Stimulated activated CD4-positive, alpha-beta T cell treated with anti-CD3 and anti-CD28 coated beads, Interleukin-1b, Interleukin-23, amount 100 ng/mL, for 1 hour (primary cell): ENCODE results near the gene SGPP2.

Experiments
- DNase-seq, 2 donors: peaks; one replicate each; pipeline ENCODE4 v3.0.0-alpha.2; 2020; ENCODE audit warnings: low read depth in 2 of 2

Gene SGPP2

DNA sequence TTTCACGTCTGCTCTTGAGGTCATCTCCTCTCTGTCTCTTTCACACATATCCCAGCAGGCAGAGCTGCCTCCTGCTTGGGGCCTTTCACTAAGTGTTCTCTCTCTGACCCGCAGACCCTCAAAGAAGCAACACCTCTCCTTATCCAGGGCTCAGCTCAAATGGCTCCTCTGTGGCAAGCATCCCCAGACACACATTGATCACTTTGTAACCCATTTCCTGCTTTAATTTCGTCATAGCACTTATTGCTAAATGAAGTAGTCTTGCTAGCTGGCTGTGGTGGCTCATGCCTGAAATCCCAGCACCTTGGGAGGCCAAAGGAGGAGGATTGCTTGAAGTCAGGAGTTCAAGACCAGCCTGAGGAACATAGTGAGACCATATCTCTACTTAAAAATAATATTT, 41.4 kb downstream of the SGPP2 start:
- DNase-seq = no peak

DNA sequence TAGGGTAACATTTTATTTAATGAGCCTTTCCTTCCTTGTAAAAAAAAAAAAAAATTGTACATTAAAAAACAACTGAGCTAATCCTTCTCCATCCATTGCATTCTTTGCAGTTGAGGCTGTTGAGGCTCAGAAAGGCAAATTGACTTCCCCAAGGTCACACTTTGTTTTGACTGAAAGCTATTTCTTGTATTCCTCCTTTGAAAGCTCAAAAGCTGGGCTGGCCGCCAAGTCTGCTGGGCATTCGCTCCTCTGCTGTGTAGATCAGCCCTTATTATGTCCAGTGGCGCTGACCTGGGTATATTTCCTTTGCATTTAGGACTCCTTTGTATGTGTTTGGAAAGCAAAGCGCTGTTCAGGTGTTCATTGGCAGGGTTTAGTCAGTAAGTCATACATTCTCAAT, 44.0 kb downstream of the SGPP2 start:
- DNase-seq = no peak

DNA sequence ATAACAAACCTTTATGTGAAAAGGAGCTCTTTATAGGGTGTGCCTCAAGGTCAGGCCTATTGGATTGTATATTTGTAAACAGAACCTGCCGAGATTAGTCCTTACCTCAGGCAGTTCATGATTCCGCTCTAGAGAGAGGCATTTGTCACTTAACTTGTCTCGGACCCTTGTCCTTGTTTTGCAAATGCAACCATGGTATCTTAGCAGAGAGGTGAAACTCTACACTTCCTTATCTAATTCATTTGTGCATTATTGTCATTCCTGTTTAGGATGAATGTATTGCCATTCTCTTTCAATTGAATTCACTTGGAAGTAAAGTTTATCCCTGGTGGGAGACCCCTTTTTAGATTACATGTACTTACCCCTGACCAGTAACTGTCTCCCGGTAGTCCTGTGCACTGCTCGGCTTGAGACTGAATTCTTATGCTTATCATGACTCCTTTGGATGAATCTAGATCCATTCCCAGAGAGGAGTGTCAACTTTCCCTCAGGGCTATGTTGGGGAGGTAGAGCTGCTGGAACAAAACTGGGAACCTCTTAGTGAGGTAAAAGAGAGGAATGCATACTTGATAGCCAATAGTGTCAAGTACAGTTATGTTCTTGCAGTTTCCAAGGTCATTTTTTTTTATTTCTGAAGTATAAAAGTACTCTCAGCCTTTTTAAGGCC, 46.6 kb downstream of the SGPP2 start:
- no peak for DNase-seq

DNA sequence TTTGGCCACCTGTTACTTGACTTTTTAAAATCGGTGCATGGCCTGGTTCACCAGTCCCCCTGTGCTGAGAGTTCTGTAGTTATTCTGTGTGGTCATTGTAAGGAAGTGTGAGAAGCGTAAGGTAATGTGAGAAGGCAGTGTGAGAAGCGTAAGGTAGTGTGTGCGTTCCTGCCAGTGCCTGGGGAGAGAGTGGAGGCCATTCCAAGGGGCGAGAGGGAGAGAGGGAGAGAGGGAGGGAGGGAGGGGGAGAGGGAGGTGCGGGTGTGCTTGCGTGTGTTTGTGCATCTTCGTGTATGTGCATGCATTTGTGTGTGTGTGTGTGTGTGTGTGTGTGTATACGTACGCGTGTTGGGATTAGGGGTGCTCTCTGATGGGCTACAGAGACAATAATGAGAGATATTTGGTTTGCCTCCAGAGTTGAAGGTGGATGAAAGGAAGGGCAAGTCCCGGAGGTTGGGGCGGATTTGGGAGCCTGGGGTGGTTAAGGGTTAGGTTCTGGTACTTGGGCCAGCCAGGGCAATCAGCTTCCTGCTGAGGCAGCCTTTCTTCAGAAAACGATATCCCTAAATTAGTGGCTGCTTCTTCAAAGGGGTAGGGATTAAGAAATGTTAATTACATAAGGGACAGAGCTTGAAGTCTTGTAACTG, 53.7 kb downstream of the SGPP2 start:
- no peak for DNase-seq

DNA sequence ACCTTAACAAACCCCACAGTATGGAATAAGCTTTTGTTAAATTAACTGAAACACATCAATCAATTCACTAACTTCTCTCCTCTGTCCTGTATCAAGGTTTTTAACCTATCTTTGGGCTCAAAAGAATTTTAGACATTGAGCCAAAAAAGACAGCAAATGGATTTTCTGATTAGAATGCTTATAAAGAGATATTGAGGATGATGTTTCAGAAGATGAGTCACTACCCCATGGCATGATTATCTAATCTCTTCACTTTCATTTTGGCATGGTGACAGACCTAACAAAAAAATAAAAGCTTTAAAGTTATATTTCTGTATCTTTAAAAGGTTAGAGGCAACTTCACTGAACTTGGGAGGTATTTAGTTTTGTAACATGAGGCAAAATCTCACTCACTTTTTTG, 55.5 kb downstream of the SGPP2 start:
- DNase-seq = no peak

DNA sequence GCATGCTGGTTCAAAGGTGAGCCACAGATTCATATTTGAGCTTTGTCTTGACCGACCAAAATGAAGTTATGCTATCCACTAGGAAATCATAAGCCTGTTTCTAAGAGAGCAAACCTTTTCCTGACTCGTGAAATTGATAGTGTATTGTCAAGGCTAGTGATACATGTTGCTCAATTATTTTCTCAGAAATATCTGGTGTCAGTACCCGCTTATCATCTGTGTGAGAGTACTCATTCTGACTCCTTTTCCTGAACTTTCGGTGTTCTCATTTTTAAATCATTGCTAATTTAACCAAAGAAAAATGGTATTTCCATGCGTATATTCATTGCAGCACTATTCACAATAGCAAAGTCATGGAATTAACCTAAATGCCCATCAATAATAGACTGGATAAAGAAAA, 56.2 kb downstream of the SGPP2 start:
- no peak for DNase-seq

DNA sequence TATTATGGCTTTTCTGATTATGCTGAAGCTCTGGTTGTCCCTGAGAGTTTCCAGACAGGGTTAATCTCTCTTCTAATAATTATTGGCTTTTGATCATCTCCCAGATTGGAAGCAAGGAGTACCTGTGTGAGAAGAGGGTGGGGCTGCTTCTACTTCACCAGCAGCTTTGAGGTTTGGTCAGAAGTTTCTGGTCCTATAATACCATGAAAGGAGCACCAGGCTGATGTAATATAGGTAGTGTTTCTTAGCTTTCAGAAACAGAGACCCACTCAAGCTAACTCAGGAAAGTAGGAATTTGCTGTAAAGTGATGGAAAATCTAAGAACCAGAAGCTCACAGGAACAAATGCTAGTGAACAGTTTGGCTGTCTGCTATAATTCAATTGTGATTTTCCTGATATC, 57.6 kb downstream of the SGPP2 start:
- no peak for DNase-seq

DNA sequence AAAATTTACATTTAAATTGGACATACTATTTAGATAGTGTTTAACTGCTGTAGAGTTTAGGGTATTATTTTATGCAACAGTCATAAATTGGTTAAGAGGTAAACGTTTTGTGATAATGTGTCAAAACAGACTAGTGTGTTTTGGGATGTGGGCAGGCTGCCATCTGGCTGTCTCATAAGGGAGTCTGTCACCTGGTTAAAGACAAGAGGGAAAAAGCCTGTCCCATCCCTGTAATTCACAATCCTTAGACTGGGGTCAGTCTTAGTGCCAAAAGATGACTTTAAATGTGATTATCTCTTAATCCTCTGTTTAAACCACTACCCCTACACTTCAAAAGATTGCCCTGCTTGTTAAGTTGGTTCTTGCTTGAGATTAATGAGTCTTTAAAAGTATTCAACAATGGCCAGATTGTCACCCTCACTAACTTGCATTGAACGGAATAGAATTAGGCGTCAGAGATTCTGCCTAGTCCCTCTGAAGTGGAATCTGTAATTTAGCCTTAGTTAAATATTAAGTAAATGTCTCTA, 59.2 kb downstream of the SGPP2 start:
- no peak for DNase-seq

DNA sequence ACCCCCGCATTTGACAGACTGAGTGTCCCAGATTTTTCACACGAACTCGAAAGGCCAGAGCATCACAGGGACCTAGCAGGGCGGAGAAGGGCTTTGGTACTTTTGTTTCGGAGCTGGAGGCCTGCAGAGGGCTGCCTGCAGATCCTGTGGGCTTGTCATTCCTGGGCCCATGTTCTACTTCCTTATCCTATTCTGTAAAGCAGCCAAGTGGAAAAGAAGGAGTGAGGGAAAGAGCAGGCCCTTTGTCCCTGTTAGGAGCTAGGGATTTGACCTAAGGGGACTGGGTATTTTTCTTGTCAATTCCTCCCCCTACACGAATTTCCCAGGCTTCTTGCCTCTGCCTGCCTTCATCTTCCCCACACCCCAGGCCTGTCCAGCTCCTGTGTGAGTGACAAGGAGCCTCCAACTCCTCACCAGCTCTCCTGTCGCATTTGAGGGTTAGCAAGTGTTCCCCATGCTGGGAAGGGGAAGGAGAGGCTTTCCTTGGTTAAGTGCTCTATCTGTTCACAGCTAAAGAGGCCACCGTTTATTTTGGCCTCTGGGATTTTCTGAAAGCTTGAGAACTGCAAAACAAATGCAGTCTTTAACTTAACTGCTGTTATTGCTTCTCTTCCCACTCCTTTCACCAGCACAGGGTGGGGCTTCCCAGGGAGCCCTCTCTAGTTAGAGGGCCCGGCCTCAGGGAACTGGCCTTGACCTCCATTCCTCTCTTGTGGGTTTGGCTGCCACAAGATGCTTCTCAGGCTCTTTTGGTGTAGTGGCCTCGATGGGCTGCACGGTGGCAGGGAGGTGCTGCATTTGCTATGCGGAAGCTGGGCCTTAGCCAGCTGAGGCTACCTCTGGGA, 61.2 kb downstream of the SGPP2 start:
- DNase-seq = no peak

DNA sequence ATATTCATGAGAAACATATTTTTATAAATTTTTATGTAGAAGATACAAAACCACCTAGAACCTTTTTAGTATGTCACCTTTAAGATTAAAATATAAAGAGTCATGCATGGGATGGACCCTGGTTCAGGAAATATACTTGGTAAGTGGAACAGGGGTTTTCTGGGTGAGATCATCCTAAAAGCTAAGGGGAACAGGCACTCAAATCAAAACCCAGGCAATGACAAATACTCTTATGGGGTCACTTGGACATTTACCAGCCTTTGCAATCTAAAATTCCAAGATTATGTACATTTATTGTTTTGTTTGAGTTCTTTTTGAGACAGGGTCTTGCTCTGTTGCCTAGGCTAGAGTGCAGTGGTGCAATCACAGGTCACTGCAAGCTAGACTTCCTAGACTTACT, 65.8 kb downstream of the SGPP2 start:
- no peak for DNase-seq

DNA sequence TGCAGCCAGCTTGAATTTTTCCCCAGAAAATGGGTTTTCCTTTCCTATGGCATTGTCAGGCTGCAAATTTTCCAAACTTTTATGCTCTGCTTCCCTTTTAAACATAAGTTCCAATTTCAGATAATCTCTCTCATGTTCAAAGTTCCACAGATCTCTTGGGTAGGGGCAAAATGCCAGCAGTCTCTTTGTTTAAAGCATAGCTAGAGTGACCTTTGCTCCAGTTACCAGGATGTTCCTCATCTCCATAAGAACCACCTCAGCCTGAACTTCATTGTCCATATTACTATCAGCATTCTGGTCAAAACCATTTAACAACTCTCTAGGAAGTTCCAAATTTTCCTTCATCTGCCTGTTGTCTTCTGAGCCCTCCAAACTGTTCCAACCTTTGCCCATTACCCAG, 68.3 kb downstream of the SGPP2 start:
- DNase-seq = no peak

DNA sequence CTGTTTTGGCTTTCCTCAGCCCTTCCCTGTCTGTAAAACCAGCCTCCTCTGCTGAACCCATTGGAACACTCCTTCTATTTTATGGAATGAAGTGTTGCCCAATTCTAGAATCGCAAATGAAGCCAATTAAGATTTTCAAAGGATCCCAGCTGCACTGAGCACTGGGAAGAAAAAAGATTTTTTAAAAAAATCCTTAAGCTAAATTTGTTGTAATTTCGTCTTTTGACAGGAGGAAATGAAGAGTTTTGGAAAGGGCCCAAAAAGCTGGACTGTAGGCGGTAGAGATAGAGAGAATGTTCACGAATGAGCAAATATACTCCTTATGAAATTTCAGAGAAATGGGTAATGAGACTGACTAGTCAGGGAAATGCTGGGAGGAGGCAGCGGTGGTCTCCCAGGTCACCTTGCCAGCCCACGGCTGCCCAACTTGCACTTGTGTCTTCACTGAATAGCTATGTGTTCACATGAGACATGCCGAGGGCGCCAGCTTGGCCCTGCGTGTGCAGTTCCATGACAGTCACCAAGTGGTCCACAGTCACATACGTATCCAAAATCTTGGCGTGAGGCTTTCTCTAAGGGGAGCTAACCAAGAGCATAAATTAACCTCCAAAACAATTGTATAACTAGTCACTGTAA, 69.9 kb downstream of the SGPP2 start:
- DNase-seq = no peak

DNA sequence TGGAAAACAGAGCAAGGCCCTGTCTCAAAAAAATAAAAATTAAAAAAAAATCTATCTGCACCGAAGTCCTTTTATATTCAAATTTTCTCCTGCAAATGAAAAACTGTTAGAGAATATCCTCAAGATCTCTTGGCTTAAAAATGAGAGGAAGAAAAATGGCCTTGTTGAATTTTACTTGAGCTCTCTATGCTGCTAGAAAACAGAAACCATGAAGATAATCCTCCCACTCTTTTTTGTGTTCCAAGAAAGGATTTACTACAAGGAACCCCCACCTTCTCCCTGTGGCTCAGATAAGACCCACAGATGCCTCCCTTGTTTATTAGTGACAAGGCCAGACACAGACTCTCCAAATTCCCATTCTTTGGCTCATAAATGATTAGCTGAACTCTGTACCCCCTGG, 71.0 kb downstream of the SGPP2 start:
- DNase-seq = no peak

DNA sequence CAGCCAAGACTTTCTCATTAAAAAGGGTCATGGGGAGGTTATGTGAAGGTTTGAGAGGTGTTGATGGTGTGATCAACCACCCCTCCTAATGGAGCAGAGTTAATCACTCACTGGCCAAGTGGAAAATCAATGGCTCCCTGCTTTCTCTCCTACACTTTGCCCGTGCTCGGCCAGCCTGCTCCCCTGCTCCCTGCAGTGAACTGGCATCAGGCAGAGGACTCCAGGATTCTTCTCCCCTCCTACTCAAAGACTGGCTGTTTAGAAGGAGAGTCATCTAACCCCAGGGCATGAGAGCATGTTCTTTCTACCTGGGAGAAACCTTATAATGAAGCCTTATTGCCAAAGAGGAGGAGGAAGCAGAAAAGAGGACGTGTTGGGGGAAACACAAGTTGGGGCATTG, 74.9 kb downstream of the SGPP2 start:
- no peak for DNase-seq

DNA sequence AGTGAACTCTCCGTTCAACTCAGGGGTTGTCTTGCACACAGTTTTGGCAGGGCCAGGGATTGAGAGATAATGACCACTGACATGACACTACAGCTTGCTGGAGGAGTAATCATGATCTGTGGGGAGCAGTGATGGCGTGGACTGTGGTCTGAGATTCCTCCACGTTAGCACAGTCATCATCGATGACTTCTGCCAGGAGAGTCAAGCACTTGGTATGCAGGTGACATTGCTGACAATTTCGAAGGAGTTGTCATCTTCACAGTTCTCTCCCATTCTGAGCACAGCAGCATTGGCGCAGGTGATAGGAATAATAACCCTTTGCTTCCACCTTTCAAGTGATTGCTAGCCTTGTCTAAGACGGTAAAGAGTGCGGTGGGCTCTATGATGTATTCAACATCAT, 79.8 kb downstream of the SGPP2 start:
- no peak for DNase-seq

DNA sequence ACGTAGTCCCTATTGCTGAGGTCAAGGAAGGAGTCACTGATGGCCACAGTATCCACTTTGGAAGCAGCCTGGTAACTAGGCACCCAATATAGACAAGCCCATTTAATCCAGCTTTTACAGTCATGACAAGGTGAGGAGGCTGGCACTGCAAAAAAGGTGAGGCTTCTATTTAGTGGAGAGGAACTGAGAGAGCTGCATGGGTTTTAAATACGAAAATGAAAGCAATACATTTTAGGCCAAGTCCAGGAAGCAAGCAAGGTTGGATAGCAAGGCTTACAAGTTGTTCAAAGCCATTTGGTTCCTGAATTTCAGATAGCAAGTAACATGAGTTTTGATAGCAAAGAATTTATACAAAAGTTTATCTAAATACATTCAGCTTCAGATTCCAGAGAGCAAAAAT, 80.4 kb downstream of the SGPP2 start:
- no peak for DNase-seq

DNA sequence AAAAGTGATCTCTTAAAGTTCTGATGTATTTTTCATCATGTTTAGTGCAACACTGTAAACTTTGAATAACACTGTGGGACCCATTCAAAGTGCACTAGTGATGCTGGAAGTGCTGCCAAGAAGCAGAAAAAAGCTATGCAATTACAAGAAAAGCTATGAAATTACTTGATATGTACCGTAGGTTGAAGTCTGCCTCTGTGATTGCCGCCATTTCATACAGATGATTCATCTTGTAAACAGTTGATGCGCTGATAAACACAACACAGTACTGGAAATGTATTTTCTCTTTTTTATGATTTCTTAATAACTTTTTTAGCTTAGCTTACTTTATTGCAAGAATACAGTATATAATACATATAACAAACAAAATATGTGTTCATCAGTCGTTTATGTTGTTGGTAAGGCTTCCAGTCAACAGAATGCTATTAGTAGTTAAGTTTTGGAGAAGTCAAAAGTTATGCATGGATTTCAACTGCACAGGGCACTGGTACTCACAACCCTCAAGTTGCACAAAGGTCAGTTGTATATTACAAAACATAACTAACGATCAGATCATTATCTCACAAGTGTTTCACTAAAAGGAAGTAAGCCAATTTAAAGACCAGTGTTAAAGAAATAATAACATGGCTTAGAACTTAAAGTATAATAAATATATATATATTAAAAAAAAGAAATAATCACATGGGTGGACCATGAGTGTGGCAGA, 82.0 kb downstream of the SGPP2 start:
- no peak for DNase-seq

DNA sequence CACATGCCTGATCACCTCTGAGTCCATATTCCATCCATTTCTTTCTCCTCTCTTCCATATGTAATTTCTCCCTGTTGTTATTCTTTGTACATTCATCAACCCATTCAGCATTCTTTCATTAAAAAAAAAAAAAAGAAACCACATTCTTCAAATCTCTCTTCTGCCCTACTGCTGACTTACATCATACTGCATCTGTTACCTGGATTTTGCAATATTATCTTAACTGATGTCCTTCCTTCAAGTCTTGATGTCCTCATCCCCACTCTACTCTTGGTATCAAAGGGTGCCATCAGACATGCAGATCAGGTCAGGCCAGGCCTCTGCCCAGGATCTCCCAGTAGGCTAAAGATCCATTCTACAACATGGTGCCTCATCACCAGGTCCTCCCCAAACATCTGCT, 90.6 kb downstream of the SGPP2 start:
- no peak for DNase-seq

DNA sequence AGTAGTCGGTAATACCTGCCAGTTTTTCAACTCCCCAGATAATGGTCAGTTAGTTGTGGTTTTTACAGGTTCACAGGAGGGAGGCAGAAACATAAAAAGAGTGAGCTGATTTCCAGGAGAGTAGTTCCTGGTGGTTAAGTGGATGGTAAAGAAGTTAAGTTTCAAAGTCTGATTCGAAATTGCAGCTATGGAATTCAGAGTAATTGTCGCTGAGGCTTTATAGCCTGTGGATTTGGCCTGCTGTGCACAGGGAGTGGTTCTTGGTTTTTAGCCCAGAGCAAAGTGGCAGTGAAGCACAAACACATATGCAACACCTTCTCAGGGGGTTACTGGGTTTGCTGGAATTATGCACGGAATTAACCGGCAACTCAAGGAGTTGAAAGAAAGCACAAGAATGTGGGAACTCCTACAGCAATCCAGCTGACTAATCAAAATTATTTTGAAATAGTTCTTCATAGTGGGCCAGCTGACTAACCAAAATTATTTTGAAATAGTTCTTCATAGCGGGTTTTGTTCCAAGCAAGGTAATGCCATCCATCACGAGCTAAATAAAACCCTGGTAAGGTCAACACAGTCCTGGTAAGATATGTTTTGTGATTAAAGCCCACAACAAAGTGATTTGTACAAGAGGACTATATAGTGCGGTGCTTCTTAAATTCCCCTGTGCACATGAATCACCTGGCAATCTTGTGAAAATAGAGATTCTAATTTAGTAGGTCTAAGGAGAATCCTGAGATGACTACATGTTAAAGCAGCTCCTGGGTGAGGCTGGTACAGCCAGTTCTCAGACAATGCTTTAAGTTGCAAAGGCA, 94.4 kb downstream of the SGPP2 start:
- DNase-seq = no peak

DNA sequence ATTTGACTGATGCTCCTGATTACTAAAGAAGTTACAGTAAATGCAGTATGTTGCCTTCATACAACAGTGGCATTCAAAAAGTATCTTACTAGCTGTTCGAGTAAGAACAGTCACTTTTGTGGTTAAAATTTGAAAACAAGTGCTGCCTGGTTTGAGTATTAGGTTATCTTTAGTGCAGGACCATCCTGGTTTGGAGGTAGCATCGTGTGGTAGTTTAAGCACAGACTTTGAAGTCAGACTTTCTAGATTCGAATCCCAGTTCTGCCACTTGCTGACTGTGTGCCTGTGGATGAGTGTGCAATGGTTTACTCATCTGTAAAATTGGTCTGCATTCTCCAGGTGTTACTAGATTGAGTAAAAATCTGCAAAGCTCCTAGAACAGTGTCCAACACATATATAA, 96.8 kb downstream of the SGPP2 start:
- no peak for DNase-seq

DNA sequence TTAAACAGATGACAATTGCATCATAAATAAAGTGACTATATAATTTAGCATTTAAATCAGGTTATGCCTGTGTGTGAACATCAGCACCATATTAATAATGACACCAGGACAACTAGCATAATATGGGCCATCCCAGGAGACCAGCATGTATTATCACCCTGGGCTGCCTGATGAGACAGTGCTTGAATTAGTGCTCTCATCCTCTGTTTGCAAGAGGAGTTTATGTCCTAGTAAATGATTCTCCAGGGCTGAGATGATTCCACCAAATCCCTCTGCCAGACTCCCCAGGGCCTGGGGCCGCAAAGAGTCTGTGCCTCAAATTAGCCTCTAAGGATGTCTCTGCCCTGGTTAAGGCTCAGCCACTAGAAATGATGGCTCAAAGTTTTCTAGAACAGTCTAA, 97.7 kb downstream of the SGPP2 start:
- no peak for DNase-seq
